ENCODE data around the gene UNK. TPM values are rescaled to one million over a fixed set of nuclear protein-coding genes. Genes with fewer than 3 reads are reported as not detected.

Gene UNK
- total and polyA plus RNA-seq, 2 donors (not counting 3 experiments of a cell fraction or from before 2014, with no cell fraction given) = 18.0 to 23.2 TPM

- H3K27ac ChIP-seq (ENCODE audit: insufficient read depth, low read depth, low read length) = no peak overlapping the region
- POLR2A ChIA-PET = no interaction called here
Measured at GRCh38 chr17:75809631-75810111, 25.1 kb downstream of the UNK start.

More at GRCh38 chr17:75809631-75810111, 25.1 kb downstream of the UNK start:
- no peak for DNase-seq (ENCODE audit: low read depth, low spot score)
- H3K4me1 ChIP-seq (ENCODE audit: control insufficient read depth, extremely low read depth, insufficient read depth, low read length) = no peaks in the 10 kb centered on the region
- no peak overlapping the region for H3K4me3 ChIP-seq (replicated peaks in 1 of 3; ENCODE audit: insufficient read depth in 1 of 3, low read depth in 1 of 3, low read length in 3 of 3)
- no peak for FAIRE-seq
- dilution Hi-C loops (cut with MboI; ENCODE audit: extremely low pct_ligation_motif_present, low sequenced_read_pairs) = no loop called here
- CTCF ChIA-PET = interaction anchor here (1.7 kb wide), 1 partner anchor 20 kb away, joined by 7 read pairs; no protein-coding TSS in a partner anchor
- H3K79me2 ChIP-seq (ENCODE audit: control insufficient read depth, insufficient read depth, low read length) = no peaks in the 10 kb centered on the region
- H4K20me1 ChIP-seq (replicated peaks; ENCODE audit: control insufficient read depth, extremely low read depth, insufficient read depth, low read length) = no peaks in the 10 kb centered on the region
- H3K9ac ChIP-seq (replicated peaks; ENCODE audit: extremely low read depth, insufficient read depth, low read length) = no peak overlapping the region
- H3K27me3 ChIP-seq (ENCODE audit: control insufficient read depth in 2 of 2, insufficient read depth in 2 of 2, low read length in 2 of 2) = no peaks in the 10 kb centered on the region
- no TSS peak for BruUV-seq (replicated peaks)
- peaks cover 0 to 30% of the 10 kb centered on the region in 2 experiments for H3K36me3 ChIP-seq (ENCODE audit: control insufficient read depth in 2 of 2, extremely low read depth in 1 of 2, insufficient read depth in 2 of 2, low read length in 2 of 2)
- intact Hi-C loops (cut with micrococcal nuclease) = no loop called here
- H3K9me1 ChIP-seq (replicated peaks; ENCODE audit: control insufficient read depth, extremely low read depth, insufficient read depth, low read length) = no peaks in the 10 kb centered on the region
- no peak overlapping the region for H2AFZ ChIP-seq (ENCODE audit: low read depth, low read length)
- TF ChIP-seq CTCF (IDR thresholded peaks at IDR 0.05; ENCODE audit: extremely low read depth in 1 of 2, insufficient read depth in 1 of 2, low read depth in 1 of 2, low read length in 2 of 2) (no peak), EZH2 (IDR thresholded peaks at IDR 0.05; ENCODE audit: borderline replicate concordance, low read depth, low read length, severe bottlenecking) (no peak), GATA2 (IDR thresholded peaks at IDR 0.05; ENCODE audit: insufficient read depth, insufficient read length, low read depth, low read length) (no peak), JUN (IDR thresholded peaks at IDR 0.05; ENCODE audit: borderline replicate concordance, insufficient read depth, insufficient read length, low read depth) (no peak), POLR2AphosphoS5 (IDR thresholded peaks at IDR 0.05; ENCODE audit: insufficient read depth, low read depth, low read length) (no peak), MYC (IDR thresholded peaks at IDR 0.05; ENCODE audit: low read depth, low read length) (no peak), MAX (IDR thresholded peaks at IDR 0.05; ENCODE audit: insufficient read depth, insufficient read length) (no peak), FOS (IDR thresholded peaks at IDR 0.05; ENCODE audit: borderline replicate concordance, insufficient read depth, low read length) (no peak), POLR2A (IDR thresholded peaks at IDR 0.05; ENCODE audit: low read depth, low read length) (no peak)
- no peaks in the 10 kb centered on the region for H3K9me3 ChIP-seq (replicated peaks; ENCODE audit: control insufficient read depth, insufficient read depth, low read length)
- no peak overlapping the region for H3K4me2 ChIP-seq (ENCODE audit: insufficient read depth, low read length)
